NCI-H128 (cell line): ENCODE results near the gene OR11A1.

Experiments
- DNase-seq: peaks from one replicate; lab custom pipeline; 2025; ENCODE audit not compliant: unreplicated experiment; lab: John Stamatoyannopoulos, UW

Gene OR11A1

GRCh38 chr6:29399525-29399924 is 57.3 kb downstream of the OR11A1 start:
- no peak for DNase-seq

GRCh38 chr6:29395331-29395730 is 61.5 kb downstream of the OR11A1 start, which contains the start of gene OR12D2:
OR12D2 (plus strand) TSS chr6:29395631; CDS start chr6:29396700, 1,069 bp downstream.
- DNase-seq: no peak

- no peak for DNase-seq
Observed at GRCh38 chr6:29388533-29388932, 68.3 kb downstream of the OR11A1 start.

- DNase-seq: no peak
Observed at GRCh38 chr6:29376003-29376402, 80.9 kb downstream of the OR11A1 start.
